ENCODE measurements around the gene SPOCK1. TPM values are rescaled to one million over a fixed set of nuclear protein-coding genes. Genes with fewer than 3 reads are reported as not detected.

Gene SPOCK1
- total RNA-seq, 1 experiment from 2014 or later = 0.27 TPM

GRCh38 chr5:137058089-137058488 is 441.0 kb downstream of the SPOCK1 start:
- H3K4me2 ChIP-seq (ENCODE audit: low read length) = no peak overlapping the region
- ChIA-PET RAD21 (ENCODE audit: low non-redundant PET in 1 of 2, low total read pairs in 2 of 2, uncharacterized antibody in 2 of 2, unreplicated experiment in 2 of 2) (no interaction called here), POLR2A (no interaction called here), CTCF (no interaction called here)
- H3K9me3 ChIP-seq (ENCODE audit: control insufficient read depth in 1 of 2, insufficient read depth in 1 of 2, low read depth in 1 of 2, low read length in 2 of 2) = no peaks in the 10 kb centered on the region
- no peak for ATAC-seq
- intact Hi-C loops (cut with micrococcal nuclease) = no loop called here
- TF ChIP-seq TCF7L2 (IDR thresholded peaks at IDR 0.05; ENCODE audit: borderline replicate concordance, extremely low read depth, insufficient read depth, insufficient read length) (no peak), POLR2A (IDR thresholded peaks at IDR 0.05; ENCODE audit: borderline replicate concordance, extremely low read depth, insufficient read depth, insufficient read length) (no peak), CTCF (IDR thresholded peaks at IDR 0.05 in 2 of 3, conservative IDR thresholded peaks at IDR 0.05 in 1 of 3; ENCODE audit: borderline replicate concordance in 1 of 3, insufficient read depth in 1 of 3, low read depth in 2 of 3, low read length in 2 of 3) (no peak), JUND (IDR thresholded peaks at IDR 0.05) (no peak), POLR2AphosphoS5 (IDR thresholded peaks at IDR 0.05; ENCODE audit: low read depth, low read length) (no peak), EZH2 (IDR thresholded peaks at IDR 0.05) (no peak), CEBPB (IDR thresholded peaks at IDR 0.05; ENCODE audit: low read depth) (no peak), ZBTB33 (IDR thresholded peaks at IDR 0.05; ENCODE audit: extremely low read depth, insufficient replicate concordance, low read length) (no peak), ELF1 (IDR thresholded peaks at IDR 0.05; ENCODE audit: borderline replicate concordance, low read depth) (no peak), ZNF274 (IDR thresholded peaks at IDR 0.05; ENCODE audit: low read depth, low read length) (no peak), EGR1 (IDR thresholded peaks at IDR 0.05; ENCODE audit: low read depth) (no peak), RAD21 (IDR thresholded peaks at IDR 0.05; ENCODE audit: low read depth) (no peak), SRF (IDR thresholded peaks at IDR 0.05; ENCODE audit: low read depth) (no peak), SIN3A (IDR thresholded peaks at IDR 0.05; ENCODE audit: low read depth) (no peak), SP1 (IDR thresholded peaks at IDR 0.05; ENCODE audit: low read depth) (no peak), ZFX (IDR thresholded peaks at IDR 0.05) (no peak), MAX (IDR thresholded peaks at IDR 0.05) (no peak), EZH2phosphoT487 (IDR thresholded peaks at IDR 0.05; ENCODE audit: borderline replicate concordance) (no peak), ATF3 (IDR thresholded peaks at IDR 0.05) (no peak), YY1 (IDR thresholded peaks at IDR 0.05; ENCODE audit: extremely low read depth, insufficient replicate concordance, low read depth, low read length) (no peak)
- peaks cover 45% of the 10 kb centered on the region for H3K27me3 ChIP-seq (ENCODE audit: insufficient read depth, low read length)
- no peaks in the 10 kb centered on the region for H3K36me3 ChIP-seq (ENCODE audit: control insufficient read depth in 1 of 2, insufficient read depth in 2 of 2, low read length in 2 of 2)
- H3K9me2 ChIP-seq (ENCODE audit: insufficient read depth) = no peaks in the 10 kb centered on the region
- no peaks in the 10 kb centered on the region for H4K20me1 ChIP-seq (ENCODE audit: insufficient read depth)
- DNase-seq (ENCODE audit: low read depth, low spot score) = no peak
- H3K9ac ChIP-seq (ENCODE audit: low read length) = no peak overlapping the region
- no TSS peak for BruUV-seq (replicated peaks)
- H3K4me3 ChIP-seq (replicated peaks in 1 of 2; ENCODE audit: low read depth in 1 of 2, low read length in 2 of 2) = no peak overlapping the region
- no peak overlapping the region for H2AFZ ChIP-seq (ENCODE audit: low read depth, low read length, poor library complexity, severe bottlenecking)
- no peaks in the 10 kb centered on the region for H3K79me2 ChIP-seq (ENCODE audit: insufficient read depth, low read length)
- H3K4me1 ChIP-seq (ENCODE audit: control insufficient read depth in 1 of 2, insufficient read depth in 2 of 2, low read length in 2 of 2) = no peaks in the 10 kb centered on the region
- H3K27ac ChIP-seq (ENCODE audit: low read depth, low read length) = no peak overlapping the region

Measured in HCT116 (cell line).